Measurements from ENCODE around the gene ARHGAP15. TPM values are rescaled to one million over a fixed set of nuclear protein-coding genes. Genes with fewer than 3 reads are reported as not detected.

The ARHGAP15 gene
- total RNA-seq, 1 donor from 2014 or later, result 18.5 TPM

GRCh38 chr2:143429932-143430679 is 300.9 kb downstream of the ARHGAP15 start:
- no peak overlapping the region for H3K4me3 ChIP-seq
- H3K4me1 ChIP-seq, result no peaks in the 10 kb centered on the region
- no peaks in the 10 kb centered on the region for H3K9me3 ChIP-seq
- no peak overlapping the region for H3K27ac ChIP-seq
- H3K27me3 ChIP-seq (ENCODE audit: low read depth), result no peaks in the 10 kb centered on the region
- H3K36me3 ChIP-seq, result no peaks in the 10 kb centered on the region
- ATAC-seq (no peak), DNase-seq (no peak)
- TF ChIP-seq, protein P1, sequence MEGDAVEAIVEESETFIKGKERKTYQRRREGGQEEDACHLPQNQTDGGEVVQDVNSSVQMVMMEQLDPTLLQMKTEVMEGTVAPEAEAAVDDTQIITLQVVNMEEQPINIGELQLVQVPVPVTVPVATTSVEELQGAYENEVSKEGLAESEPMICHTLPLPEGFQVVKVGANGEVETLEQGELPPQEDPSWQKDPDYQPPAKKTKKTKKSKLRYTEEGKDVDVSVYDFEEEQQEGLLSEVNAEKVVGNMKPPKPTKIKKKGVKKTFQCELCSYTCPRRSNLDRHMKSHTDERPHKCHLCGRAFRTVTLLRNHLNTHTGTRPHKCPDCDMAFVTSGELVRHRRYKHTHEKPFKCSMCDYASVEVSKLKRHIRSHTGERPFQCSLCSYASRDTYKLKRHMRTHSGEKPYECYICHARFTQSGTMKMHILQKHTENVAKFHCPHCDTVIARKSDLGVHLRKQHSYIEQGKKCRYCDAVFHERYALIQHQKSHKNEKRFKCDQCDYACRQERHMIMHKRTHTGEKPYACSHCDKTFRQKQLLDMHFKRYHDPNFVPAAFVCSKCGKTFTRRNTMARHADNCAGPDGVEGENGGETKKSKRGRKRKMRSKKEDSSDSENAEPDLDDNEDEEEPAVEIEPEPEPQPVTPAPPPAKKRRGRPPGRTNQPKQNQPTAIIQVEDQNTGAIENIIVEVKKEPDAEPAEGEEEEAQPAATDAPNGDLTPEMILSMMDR (IDR thresholded peaks at IDR 0.05), result no peak
- intact Hi-C loops (cut with DNase I), result no loop called here

DNA sequence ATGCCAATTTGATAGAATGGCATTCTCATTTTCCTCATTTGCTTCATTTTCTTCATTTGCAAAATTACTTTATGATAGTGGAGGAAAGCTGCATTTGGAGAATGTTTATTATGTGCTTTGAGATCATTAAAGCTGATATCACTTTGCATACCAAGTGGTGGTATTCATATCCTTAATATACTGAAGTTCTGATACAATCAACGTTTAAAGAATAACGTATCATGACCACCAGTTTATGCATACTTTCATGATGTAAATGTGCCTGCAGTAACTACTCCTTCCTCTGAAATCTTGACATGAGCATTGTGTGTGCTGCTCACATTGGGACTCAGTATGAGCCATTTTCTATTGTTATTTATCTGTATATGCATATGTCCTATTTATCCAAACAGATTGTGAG is 302.1 kb downstream of the ARHGAP15 start:
- no peak overlapping the region for H3K27ac ChIP-seq
- no peaks in the 10 kb centered on the region for H3K36me3 ChIP-seq
- TF ChIP-seq, protein P1 (IDR thresholded peaks at IDR 0.05), result no peak
- DNase-seq (no peak), ATAC-seq (no peak)
- no peaks in the 10 kb centered on the region for H3K9me3 ChIP-seq
- H3K4me3 ChIP-seq, result no peak overlapping the region
- intact Hi-C loops (cut with DNase I), result no loop called here
- no peaks in the 10 kb centered on the region for H3K4me1 ChIP-seq
- H3K27me3 ChIP-seq (ENCODE audit: low read depth), result no peaks in the 10 kb centered on the region

GRCh38 chr2:143433251-143433650 is 304.0 kb downstream of the ARHGAP15 start:
- no peak for DNase-seq
- Histone ChIP-seq H3K4me3 (no peak overlapping the region), H3K27me3 (ENCODE audit: low read depth) (no peaks in the 10 kb centered on the region), H3K9me3 (no peaks in the 10 kb centered on the region), H3K27ac (peak overlapping the region; percentile 19), H3K4me1 (no peaks in the 10 kb centered on the region), H3K36me3 (no peaks in the 10 kb centered on the region)
- TF ChIP-seq, protein P1 (IDR thresholded peaks at IDR 0.05), result peak; percentile 29
- ATAC-seq, result no peak
- intact Hi-C loops (cut with DNase I), result no loop called here

DNA sequence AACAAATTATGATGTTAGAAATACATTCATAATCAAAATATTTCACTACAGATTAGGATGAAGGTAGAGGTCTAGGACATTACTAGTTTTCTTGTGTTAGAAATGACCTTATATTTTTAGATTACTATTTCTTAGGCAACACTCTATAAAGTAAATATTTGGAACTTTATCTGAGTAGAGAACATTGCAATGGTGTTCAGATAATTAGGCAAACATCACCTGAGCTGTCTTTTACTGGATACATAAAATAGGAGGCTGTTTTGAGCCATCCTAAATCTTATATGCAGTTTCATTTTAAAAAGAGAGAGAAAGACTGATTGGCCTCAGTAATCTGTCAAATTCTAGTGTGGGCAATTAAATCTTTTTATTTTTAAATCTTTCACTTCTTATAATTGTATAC is 304.6 kb downstream of the ARHGAP15 start:
- ATAC-seq, result no peak
- H3K27ac ChIP-seq, result peak overlapping the region; percentile 19
- H3K4me1 ChIP-seq, result no peaks in the 10 kb centered on the region
- intact Hi-C loops (cut with DNase I), result no loop called here
- TF ChIP-seq, protein P1 (IDR thresholded peaks at IDR 0.05), result no peak
- DNase-seq, result no peak
- H3K27me3 ChIP-seq (ENCODE audit: low read depth), result no peaks in the 10 kb centered on the region
- no peak overlapping the region for H3K4me3 ChIP-seq
- H3K9me3 ChIP-seq, result no peaks in the 10 kb centered on the region
- H3K36me3 ChIP-seq, result no peaks in the 10 kb centered on the region

DNA sequence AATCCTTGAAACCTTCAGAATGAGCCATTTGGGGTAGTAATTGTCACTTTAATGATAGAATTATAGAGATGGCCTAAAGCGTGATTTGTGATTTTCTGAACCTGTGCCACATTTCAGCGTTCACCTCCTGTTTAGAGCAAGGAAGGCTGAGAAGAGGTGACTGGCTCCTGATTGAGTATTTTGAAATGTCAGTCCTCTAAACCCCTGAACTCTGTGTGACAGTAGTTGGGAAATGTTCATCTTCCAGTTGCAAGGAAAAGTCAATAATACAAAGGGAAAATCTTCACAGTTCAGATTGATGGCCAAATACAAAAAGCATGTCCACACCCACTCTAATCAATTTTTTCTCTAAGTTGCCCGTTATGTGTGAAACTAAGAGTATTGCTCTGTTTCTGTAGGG is 305.2 kb downstream of the ARHGAP15 start:
- intact Hi-C loops (cut with DNase I), result no loop called here
- TF ChIP-seq, protein P1 (IDR thresholded peaks at IDR 0.05), result no peak
- ATAC-seq (no peak), DNase-seq (no peak)
- Histone ChIP-seq H3K9me3 (no peaks in the 10 kb centered on the region), H3K4me3 (no peak overlapping the region), H3K27ac (peak overlapping the region; percentile 32), H3K4me1 (no peaks in the 10 kb centered on the region), H3K36me3 (no peaks in the 10 kb centered on the region), H3K27me3 (ENCODE audit: low read depth) (no peaks in the 10 kb centered on the region)

Data from lower lobe of right lung (tissue), 2 donors.